GM18870 (cell line): ENCODE results near the gene XRN1.
"Not testable (repeated sequence)": the region's sequence is repeated elsewhere in the genome, so short reads cannot be mapped to it uniquely, and the experiment has no call there.

Experiments
- ATAC-seq: cut with Tn5 transposase; IDR thresholded peaks from one replicate; pipeline ENCODE4 v1.9.1; 2021; ENCODE audit warnings: moderate library complexity; ENCODE audit not compliant: unreplicated experiment

XRN1 gene

DNA sequence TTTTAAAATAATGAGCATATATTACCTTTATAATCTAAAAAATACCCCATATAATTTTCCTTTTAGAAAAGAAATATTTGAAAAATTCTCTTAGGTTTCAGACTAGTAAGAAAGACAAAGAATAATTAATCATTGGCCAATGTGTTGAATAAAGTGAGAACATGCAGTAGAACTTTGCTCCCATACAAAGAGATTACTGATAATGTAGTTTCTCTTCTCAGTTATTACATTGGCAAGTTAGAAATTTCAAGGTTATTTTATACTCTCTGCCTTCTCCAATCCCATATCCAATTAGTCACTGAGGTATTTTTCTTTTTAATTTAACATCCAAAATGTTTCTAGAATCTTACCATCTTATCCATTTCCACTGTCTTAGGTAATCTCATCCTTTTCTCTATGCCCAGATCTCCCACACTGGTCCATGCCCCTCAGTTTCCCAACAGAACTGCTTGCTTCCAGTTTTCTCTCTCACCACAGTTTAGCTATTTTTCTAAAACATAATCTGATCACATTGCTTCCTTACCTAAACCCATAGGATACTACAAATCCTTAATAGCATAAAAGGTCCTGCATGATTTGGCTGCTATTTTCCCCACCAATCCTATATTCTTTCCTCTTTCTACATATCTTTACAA lies 10.8 kb downstream of the XRN1 start:
- ATAC-seq, result no peak

DNA sequence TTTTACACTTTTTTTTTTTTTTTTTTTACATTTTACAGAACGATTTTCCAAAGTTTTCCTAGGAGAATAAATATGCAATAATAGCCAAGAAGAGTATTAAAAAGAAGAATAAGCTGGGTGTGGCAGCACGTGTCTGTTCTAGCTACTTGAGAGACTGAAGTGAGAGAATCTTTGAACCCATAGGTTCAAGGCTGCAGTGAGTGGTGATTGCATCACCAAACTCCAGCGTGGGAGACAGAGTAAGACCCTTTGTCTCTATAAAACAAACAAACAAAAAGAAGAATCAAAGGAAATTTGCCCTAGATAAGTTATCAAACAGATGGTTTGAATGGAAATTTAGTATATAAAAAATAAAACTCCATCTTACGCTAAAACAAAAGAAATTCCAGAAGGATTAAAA lies 13.3 kb downstream of the XRN1 start:
- no peak for ATAC-seq

DNA sequence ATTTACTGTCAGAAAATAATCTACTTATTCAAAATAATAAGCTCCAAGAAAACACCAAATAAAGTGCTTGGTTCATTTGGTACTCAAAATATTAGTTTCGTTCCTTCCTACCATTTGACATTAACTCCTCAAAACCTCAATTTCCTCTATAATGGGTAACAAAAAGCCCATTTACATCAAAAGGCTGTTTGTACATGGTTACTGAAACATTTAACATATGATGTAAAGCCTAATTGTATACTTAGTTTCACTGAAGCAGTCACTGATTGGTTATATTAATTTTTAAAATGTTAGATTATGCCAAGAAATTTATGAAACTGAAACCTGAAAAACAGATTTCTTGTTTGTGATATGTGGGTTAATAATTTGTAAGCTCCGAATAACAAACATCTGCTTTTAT lies 14.7 kb downstream of the XRN1 start:
- no peak for ATAC-seq

DNA sequence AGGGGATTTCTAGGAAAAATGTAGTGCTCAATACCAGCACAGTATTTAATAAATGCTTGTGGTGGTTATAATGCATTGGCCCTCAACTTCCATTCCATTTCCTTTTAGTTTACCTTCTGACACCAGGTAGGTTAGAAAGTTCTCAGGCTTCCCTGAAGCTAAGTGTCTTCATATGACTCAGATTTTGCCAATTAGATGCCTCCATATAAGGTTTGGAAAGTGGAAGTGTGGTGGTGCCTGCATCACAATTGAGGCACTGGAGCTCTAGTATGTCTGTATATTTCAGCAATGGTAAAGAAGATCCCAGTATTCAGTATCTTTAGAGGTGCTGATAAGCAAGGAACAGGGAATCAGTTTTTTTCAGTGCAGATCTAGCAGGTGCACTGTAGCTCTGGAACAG lies 18.3 kb downstream of the XRN1 start:
- ATAC-seq, result no peak

DNA sequence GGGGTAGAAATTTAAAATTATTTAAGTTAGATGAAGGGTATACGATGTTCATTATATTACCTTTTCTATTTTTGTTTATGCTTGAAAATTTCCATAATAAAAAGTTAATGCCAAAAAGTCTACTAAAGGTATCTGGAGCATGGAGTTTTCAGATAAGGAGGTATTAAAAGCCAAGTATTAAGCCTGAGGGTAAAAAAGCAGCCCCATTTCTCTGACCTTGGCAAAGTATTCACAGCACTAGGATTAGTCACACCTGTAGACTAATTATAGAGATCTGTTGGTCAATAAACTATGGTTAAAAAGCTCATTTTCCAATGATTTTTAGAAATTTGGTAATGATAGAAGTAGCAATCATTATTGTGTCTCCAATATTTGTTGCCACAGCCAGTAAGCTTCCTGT lies 23.1 kb downstream of the XRN1 start:
- no peak for ATAC-seq

DNA sequence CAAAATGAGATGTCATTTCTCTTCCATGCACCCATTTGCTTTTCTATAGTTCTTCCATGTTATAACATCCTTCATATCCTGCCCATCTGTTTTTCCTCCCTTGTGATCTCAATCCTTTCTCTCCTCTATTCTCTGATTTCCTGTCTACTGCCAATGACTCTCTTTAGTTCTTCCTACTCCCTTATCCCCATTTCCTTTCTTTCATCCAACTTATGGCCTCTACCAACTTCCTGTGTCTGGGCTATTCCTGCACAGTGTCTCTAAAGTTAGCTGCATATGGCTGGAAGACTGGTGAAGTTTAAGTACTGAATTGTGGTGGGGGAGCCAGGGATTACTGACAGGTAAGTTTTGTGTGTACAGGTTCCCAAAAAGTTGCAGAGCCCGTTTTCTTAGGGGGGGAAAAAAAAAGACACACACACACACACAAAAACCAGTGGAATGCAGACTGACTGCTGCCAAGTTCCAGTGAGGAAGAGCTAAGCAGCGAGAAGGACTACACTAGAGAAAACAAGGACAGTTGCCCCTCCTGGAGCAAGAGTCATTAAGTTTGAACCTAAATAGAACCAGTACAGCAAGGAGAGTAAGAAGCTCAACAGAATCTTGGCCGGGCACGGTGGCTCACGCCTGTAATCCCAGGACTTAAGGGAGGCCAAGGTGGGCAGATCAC lies 28.8 kb downstream of the XRN1 start:
- no peak for ATAC-seq

DNA sequence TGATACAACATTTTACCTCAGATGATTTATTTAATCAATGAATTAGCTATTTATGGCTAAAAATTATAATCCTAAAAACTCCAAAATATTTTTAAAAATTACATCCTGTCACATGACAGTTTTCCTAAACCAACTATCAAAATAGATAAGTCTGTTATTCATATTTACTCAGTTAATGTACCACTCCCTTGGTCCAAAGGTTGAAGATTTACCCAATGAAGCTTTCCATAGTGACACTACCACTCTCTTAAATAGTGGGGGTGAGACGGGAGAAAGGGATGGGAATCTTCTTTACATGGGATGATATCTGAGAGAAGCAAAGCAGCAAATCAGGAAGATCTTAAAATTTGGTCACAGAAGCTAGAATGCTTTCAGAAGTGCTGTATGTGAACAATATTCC lies 30.5 kb downstream of the XRN1 start:
- no peak for ATAC-seq

DNA sequence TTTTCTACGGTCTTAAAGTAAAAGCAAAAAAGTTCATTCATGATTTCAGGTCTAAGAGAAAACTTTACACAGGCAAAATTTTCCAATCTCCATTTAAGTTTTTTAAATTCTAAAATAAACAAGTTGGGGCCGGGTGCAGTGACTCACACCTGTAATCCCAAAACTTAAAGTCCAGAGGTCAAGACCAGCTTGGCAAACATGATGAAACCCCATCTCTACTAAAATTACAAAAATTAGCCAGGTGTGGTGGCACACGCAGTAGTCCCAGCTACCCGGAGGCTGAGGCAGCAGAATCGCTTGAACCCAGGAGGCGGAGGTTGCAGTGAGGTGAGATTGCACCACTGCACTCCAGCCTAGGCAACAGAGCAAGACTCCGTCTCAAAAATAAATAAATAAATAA lies 47.3 kb downstream of the XRN1 start:
- ATAC-seq, result not testable (repeated sequence)

DNA sequence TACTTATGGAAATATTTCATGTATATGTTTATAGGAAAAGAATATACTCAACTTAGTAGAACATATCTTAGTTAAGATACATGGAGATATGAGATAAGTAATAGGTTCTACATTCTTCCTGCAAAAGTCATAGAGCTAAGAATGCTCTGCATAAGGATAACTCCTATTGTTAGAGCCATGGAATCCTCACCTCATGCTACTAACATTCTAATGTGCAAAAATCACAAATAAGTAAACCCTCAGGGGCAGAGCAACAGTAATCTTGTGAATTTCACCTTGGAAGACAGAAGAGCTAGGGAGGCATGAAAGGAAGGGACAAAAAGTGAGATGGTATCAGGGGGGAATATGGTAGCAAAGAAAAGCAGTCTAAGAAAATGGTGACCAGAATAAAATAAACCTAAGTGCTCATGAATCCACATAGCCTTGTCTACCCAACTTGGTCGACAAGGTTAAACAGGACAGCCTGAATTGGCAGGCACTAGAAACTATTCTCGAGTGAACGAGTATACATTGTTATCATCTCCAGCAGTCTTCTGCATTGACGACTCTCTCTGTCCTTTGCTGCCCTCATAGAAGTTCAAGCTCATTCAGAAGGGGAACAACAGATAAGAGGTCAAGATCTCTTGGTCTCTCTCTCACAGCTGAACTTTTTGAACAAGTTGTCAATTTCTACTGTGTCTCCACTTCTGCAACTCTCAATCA lies 52.8 kb downstream of the XRN1 start:
- no peak for ATAC-seq

DNA sequence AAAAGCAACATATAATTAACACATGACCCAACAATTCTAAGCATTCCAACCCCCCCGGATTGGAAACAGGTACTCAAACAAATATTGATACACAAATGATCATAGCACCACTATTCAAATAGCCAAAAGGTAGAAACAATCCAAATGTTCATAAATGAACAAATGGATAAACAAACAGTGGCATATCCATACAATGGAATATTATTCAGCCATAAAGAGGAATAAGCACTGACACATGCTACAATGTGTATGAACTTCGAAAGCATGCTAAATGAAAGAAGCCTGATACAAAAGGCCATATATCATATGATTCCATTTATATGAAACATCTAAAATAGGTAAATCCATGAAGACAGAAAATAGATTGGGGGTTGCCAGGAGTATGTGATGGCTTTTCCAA lies 62.8 kb downstream of the XRN1 start:
- ATAC-seq, result no peak

DNA sequence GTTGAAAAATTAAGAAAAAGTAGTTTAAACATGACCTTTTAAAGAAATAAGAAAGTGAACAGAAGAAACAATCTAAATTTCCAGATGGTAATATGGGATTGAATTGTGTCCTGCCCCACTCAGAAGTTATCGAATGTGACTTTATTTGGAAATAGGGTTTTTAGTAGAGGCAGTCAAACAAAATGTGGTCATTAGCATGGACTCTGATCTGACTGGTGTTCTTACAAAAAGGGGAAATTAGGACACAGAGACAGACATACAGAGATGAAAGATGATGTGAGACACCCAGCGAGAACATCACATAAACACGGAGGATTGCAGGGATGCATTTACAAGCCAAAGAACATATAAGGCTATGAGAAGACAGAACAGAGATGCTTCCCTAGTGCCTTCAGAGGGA lies 73.2 kb downstream of the XRN1 start:
- no peak for ATAC-seq

DNA sequence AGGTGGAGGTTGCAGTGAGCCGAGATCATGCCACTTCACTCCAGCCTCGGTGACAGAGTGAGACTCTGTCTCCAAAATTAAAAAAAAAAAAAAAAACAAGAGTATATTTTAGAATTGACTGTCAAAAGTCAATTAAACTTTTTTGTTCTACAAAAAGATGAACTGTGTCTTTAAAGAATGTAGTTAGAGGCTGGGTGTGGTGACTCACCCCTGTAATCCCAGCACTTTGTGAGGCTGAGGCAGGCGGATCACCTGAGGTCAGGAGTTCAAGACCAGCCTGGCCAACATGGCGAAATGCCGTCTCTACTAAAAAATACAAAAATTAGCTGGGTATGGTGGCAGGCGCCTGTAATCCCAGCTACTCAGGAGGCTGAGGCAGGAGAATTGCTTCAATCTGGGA lies 78.3 kb downstream of the XRN1 start:
- ATAC-seq, result not testable (repeated sequence)

DNA sequence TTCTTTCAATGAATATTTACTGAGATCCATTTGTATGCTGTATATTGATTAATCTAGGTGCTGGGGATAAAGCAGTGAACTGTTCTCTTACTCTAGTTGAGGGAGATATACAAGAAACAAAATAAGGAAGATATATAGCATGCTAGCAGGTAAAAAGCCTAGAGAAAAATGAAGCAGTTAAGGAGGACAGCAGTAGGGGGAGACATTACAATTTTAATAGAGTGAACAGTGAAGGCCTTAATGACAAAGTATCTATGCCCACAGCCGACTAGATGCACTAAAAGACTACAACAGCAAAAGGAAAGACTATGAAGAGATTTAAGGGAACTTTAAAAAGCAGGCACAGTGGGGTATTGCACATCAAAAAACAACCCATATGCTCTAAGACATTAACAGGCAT lies 81.4 kb downstream of the XRN1 start:
- no peak for ATAC-seq

DNA sequence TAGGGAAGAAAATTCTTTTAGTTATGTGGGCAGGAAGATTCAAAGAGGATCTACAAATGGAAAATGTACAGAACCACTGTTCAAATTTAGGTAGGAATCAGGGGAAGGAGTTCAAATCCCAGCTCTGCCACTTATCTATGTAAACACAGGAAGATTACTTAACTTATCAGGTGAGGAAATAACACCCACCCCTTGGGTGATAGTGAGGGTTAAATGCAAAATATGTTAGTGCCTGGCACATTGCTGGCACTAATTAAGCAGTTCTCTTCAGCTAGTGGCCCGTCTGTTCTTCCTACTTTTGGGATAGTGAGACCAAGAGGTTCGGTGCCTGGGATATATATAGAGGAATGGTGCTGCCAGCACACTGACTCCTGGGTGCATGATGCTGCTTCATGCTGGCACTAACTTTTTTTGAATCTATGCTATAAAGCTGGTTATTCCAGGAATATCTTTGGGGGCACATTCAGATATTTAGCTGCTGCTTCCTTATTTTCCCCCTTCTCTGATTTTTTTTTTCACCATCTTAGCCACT lies 83.8 kb downstream of the XRN1 start:
- no peak for ATAC-seq

DNA sequence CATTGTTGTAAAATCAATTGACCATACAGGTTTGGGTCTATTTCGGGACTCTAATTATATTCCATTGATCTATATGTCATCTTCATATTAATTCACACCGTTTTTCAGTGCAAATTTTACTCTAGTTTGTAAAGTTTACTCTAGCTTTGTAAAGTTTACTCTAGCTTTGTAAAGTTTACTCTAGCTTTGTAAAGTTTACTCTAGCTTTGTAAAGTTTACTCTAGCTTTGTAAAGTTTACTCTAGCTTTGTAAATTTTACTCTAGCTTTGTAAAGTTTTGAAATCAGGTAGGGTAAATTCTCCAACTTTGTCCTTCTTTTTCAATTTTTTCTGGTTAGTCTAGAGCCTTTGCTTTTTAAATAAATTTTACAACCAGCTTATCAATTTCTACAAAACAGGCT lies 84.4 kb downstream of the XRN1 start:
- not testable (repeated sequence) for ATAC-seq

DNA sequence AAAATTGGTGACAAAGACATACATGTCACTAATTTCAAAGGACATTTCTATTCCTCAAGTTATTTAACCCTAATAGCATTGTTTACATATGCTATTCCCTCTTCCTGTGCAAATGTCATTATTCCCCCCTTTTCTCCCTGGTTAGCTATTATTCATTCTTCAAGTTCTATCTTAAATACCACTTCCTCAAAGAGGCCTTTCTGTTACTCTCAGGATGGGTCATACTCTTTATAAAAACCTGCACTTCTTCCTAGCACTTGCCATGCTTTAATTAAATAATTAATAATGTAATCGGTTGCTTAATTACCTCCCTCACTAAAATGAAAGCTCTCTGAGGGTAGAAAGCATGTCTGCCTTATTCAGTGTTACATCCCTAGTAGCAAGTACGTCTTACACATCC lies 88.5 kb downstream of the XRN1 start:
- no peak for ATAC-seq

DNA sequence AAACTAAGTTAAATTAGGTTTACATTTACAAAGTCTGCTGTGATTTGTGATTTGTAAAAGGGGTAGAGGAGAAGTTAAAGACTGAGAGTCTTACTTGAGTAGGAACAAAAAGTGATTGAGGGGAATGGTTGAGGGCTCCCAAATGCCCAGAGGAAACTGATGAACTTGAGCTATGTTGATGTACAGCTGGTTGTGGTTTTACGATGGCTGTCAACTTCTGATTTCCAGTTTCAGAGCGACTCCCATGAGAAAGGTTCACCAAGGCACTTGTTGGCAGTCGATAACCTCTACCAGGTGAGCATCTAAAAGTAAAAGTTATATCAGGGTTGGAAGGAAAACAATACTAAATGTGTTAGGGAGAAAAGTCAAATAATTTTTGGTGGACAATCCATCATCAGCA lies 91.0 kb downstream of the XRN1 start:
- no peak for ATAC-seq

DNA sequence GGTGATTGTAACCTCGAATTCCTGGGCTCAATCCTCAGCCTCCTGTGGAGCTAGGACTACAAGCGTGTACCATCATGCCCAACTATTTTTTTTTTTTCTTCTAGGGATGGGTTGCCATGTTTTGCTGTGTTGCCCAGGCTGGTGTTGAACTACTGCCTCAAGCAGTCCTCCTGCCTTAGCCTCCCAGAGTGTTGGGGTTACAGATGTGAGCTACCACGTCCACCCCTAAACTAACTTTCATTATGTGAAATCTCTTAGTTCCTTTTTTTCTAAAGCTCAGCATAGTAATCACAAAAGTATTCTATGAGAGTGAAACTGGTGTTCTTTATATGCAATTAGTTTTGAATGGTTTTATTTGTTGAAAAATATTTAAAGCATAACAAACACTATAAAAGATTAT lies 92.1 kb downstream of the XRN1 start:
- no peak for ATAC-seq

DNA sequence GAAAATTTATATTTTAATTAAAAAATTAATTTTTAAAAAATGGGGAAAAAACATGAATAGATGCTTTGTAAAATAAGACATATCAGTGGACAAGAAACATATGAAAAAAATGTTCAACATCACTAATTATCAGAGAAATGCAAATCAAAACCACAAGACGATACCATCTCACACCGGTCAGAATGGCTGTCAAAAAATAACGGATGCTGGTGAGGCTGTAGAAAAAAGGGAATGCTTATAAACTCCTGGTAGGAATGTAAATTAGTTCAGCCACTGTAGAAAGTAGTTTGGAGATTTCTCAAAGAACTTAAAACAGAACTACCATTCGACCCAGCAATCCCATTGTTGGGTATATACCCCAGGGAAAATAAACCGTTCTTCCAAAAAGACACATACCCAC lies 93.8 kb downstream of the XRN1 start:
- no peak for ATAC-seq

DNA sequence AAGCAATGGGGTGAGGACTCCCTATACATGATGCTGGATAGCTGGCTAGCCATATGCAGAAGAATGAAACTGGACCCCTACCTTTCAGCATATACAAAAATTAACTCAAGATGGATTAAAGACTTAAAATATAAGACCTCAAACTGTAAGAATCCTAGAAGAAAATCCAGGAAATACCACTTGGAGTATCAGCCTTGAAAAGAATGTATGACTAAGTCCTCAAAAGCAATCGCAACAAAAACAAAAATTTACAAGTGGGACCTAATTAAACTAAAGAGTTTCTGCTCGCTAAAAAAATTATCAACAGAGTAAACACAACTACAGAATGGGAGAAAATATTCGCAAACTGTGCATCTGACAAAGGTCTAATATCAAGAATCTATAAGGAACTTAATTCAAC lies 94.3 kb downstream of the XRN1 start:
- ATAC-seq, result no peak

DNA sequence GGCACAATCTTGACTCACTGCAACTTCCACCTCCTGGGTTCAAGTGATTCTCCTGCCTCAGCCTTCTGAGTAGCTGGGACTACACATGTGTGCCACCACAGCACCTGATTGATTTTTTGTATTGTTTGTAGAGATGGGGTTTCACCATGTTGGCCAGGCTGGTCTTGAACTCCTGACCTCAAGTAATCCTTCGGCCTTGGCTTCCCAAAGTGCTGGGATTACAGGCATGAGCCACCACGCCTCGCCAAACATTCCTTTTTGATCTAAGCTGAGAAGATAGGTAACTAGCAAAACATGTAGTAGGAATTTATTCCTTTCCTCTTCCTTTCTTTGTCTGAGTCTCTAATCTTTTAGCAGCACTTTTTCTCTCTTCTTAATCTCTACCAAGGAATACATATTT lies 95.1 kb downstream of the XRN1 start:
- not testable (repeated sequence) for ATAC-seq

DNA sequence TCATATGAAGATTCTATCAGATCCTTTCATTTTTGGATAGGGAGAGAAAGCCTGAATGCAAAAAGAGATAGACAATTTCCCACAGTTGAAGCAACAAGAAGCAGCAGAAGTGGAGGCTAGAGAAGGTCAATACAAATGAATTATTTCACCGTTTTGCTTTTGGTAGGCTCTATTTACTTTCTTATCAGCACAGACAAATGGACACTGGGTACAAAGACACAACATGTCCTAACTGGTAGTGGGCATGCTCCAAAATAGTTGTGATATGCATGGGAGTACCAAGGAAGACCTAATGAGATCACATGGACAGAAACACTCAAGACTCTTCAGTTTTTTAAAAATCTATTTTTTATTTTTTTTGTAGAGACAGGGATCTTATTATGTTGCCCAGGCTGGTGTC lies 99.4 kb downstream of the XRN1 start:
- ATAC-seq, result no peak
